Activated naive CD8-positive, alpha-beta T cell treated with anti-CD3 and anti-CD28 coated beads, Interleukin-2, amount 50 U/mL, for 16 hours (primary cell): ENCODE results near the gene NOL3.
"Not testable (repeated sequence)": the region's sequence is repeated elsewhere in the genome, so short reads cannot be mapped to it uniquely, and the experiment has no call there.

Source experiments
- DNase-seq: peaks from one replicate; pipeline ENCODE4 v3.0.0-alpha.2; 2020; ENCODE audit warnings: low read depth, low spot score

Gene NOL3

GRCh38 chr16:67170168-67170948 lies at the start of gene NOL3:
NOL3 (plus strand) TSS chr16:67170538.
- DNase-seq, result no peak

GRCh38 chr16:67122799-67123198 lies 47.5 kb upstream of the NOL3 start:
- DNase-seq, result not testable (repeated sequence)

- DNase-seq, result no peak
Observed at GRCh38 chr16:67128417-67128816, 41.9 kb upstream of the NOL3 start.

- no peak for DNase-seq
Observed at GRCh38 chr16:67128887-67129286, 41.5 kb upstream of the NOL3 start.

GRCh38 chr16:67129422-67129821 lies 40.9 kb upstream of the NOL3 start:
- DNase-seq, result no peak

GRCh38 chr16:67137605-67138004 lies 32.7 kb upstream of the NOL3 start:
- DNase-seq, result no peak

- no peak for DNase-seq
Observed at GRCh38 chr16:67141391-67141790, 28.9 kb upstream of the NOL3 start.

GRCh38 chr16:67142342-67142741 lies 28.0 kb upstream of the NOL3 start:
- no peak for DNase-seq

GRCh38 chr16:67144943-67145342 lies 25.4 kb upstream of the NOL3 start:
- no peak for DNase-seq

GRCh38 chr16:67145746-67146145 lies 24.6 kb upstream of the NOL3 start:
- DNase-seq, result no peak

- no peak for DNase-seq
Observed at GRCh38 chr16:67146523-67147357, 23.6 kb upstream of the NOL3 start.

GRCh38 chr16:67147437-67148140 lies 22.7 kb upstream of the NOL3 start:
- DNase-seq, result no peak

GRCh38 chr16:67148221-67148620 lies 22.1 kb upstream of the NOL3 start:
- no peak for DNase-seq

- DNase-seq, result no peak
Observed at GRCh38 chr16:67148656-67149275, 21.6 kb upstream of the NOL3 start.

GRCh38 chr16:67149276-67150046 lies 20.9 kb upstream of the NOL3 start:
- DNase-seq, result no peak

GRCh38 chr16:67150047-67150832 lies 20.1 kb upstream of the NOL3 start:
- no peak for DNase-seq

- no peak for DNase-seq
Observed at GRCh38 chr16:67150833-67151396, 19.4 kb upstream of the NOL3 start, which contains the start of gene B3GNT9. B3GNT9 (minus strand) TSS chr16:67150998; CDS start chr16:67150485, 513 bp downstream.

GRCh38 chr16:67151431-67152097 lies 18.8 kb upstream of the NOL3 start:
- DNase-seq, result no peak
